Testis (tissue), 3 donors: ENCODE measurements around the gene IGSF9. TPM values are rescaled to one million over a fixed set of nuclear protein-coding genes. Genes with fewer than 3 reads are reported as not detected.
A peak's percentile ranks its signal among the peaks of the same experiment; 100 is the strongest.

Experiments used
- DNase-seq: peaks from one replicate; pipeline ENCODE4 v3.0.0-alpha.2; 2019
- H3K27ac ChIP-seq, 2 donors: fragments of 200-600 bp; sonication (generic); one replicate each; pipeline ENCODE4 v1.5.1; 2019
- H3K27me3 ChIP-seq: fragments of 200-600 bp; sonication (generic); one replicate; pipeline ENCODE4 v1.5.1; 2019
- H3K36me3 ChIP-seq: fragments of 200-600 bp; sonication (generic); one replicate; pipeline ENCODE4 v1.5.1; 2017; ENCODE audit warnings: low read depth; ENCODE audit errors: missing control alignments
- H3K4me1 ChIP-seq: fragments of 200-600 bp; sonication (generic); one replicate; pipeline ENCODE4 v1.5.1; 2019
- H3K4me3 ChIP-seq, 2 donors: fragments of 200-600 bp; sonication (generic); one replicate each; pipeline ENCODE4 v1.5.1; 2017 to 2019
- H3K9me3 ChIP-seq: fragments of 200-600 bp; sonication (generic); one replicate; pipeline ENCODE4 v1.5.1; 2017
- POLR2A ChIP-seq: fragments of 450-650 bp; IDR thresholded peaks from one replicate; pipeline ENCODE4 v1.6.1; 2017; ENCODE audit warnings: antibody characterized with exemption, mild to moderate bottlenecking, moderate library complexity
- whole genome bisulfite sequencing, 2 donors: methylation state at CpG; one replicate each; pipeline ENCODE4 v1.1.5; 2018; 5-methylcytosine and 5-hydroxymethylcytosine counted together
- intact Hi-C: fragments of 100-400 bp; cut with DNase I; formaldehyde crosslinking; loops from one replicate; pipeline ENCODE4 v1.15.1; 2023; ENCODE audit warnings: low total_unique reads
- polyA plus RNA-seq: library from polyadenylated mRNA; stranded (reverse); fragments of 350-450 nt; fragmentation: Illumina TruSeq; extraction: RNeasy Lipid Tissue Mini Kit (QIAGEN cat#74804); gene quantifications from one replicate; pipeline ENCODE4 v1.2.3, GENCODE V29; 2014; ENCODE audit warnings: low read depth, low replicate concordance; ENCODE audit not compliant: insufficient read depth
- total RNA-seq, 2 donors: library from RNA; depleted of rRNA; stranded (reverse); fragments of >200 nt; gene quantifications; one replicate each; pipeline ENCODE4 v1.2.3, GENCODE V29; 2016
- TF ChIP-seq, protein P1 (sequence below), 3 experiments: fragments of 450-650 bp in 2 of 3; fragments of 200-600 bp in 1 of 3; sonication (generic) in 1 of 3; IDR thresholded peaks; one replicate each; pipeline ENCODE4 v1.5.1; 2016 to 2019; ENCODE audit warnings: antibody characterized with exemption in 3 of 3, mild to moderate bottlenecking in 2 of 3, moderate library complexity in 1 of 3

IGSF9 gene
- total and polyA plus RNA-seq, 3 donors from 2014 or later, result 4.8 to 10.2 (median 7.9) TPM

DNA sequence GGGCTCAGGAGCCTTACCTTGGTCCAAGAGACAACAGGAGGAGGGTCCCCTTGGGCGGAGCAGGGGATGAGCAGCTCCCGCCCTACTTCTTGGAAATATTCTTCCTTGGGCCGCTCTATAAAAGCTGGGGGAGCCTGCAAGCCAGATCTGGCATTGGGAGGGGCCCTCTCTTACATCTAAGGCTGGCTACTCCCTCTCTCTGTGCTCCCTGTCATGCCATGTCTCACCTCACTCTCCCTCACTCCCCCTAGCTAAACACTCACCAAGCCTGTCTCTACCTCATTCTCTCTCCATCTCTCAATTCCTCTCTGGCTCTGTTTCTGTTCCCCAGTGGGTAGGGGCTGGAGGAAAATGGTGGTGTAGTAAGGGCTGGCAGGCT, 13.6 kb downstream of the IGSF9 start:
- H3K27ac ChIP-seq, result no peak overlapping the region
- H3K27me3 ChIP-seq, result no peaks in the 10 kb centered on the region
- H3K9me3 ChIP-seq, result no peaks in the 10 kb centered on the region
- intact Hi-C loops, result no loop called here
- no peak overlapping the region for H3K4me3 ChIP-seq
- DNase-seq, result no peak
- no peaks in the 10 kb centered on the region for H3K36me3 ChIP-seq
- 93 to 94% methylated on average over 3 of the region's 3 CpGs for WGBS, 2 donors
- no peak for TF ChIP-seq POLR2A
- TF ChIP-seq, protein P1, sequence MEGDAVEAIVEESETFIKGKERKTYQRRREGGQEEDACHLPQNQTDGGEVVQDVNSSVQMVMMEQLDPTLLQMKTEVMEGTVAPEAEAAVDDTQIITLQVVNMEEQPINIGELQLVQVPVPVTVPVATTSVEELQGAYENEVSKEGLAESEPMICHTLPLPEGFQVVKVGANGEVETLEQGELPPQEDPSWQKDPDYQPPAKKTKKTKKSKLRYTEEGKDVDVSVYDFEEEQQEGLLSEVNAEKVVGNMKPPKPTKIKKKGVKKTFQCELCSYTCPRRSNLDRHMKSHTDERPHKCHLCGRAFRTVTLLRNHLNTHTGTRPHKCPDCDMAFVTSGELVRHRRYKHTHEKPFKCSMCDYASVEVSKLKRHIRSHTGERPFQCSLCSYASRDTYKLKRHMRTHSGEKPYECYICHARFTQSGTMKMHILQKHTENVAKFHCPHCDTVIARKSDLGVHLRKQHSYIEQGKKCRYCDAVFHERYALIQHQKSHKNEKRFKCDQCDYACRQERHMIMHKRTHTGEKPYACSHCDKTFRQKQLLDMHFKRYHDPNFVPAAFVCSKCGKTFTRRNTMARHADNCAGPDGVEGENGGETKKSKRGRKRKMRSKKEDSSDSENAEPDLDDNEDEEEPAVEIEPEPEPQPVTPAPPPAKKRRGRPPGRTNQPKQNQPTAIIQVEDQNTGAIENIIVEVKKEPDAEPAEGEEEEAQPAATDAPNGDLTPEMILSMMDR (IDR thresholded peaks at IDR 0.05), result no peak
- H3K4me1 ChIP-seq, result peaks cover 3% of the 10 kb centered on the region

DNA sequence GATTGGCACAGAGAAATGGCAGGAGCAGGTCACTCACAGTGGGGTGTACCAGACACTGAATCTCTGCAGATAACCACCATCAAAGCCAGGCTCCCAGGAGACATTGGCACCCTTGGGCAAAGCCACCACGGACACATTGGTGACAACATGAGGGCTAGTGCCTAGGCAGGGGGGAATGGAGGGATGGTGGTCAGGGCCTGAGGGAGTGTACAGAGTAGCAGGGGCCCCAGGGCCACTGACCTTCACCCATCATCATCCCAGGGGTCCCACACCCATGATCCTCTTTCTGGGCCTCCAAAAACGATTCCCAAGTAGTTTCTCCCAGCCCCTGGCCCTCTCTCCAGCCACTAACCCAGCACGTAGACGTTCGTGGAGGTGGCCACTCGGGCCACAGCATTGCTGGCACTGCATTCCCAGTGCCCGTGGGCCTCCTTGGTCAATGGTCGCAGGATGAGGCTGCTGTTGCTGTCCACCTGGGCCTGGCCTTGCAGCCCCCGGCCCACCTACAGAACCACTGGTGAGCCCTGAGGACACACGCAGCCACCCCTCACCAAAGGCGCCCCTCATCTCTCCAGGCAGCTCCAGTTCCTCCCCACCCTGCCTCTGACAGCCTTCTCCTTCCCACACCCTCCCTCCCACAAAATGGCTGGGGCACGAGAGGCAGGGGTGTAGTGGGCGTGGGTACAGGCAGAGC, 14.2 kb downstream of the IGSF9 start:
- H3K27ac ChIP-seq, result no peak overlapping the region
- no peak overlapping the region for H3K4me3 ChIP-seq
- TF ChIP-seq, protein P1 (IDR thresholded peaks at IDR 0.05), result no peak
- no peak for TF ChIP-seq POLR2A
- intact Hi-C loops, result no loop called here
- WGBS, 2 donors, result 87 to 93% methylated on average over 11 to 13 of the region's 13 CpGs
- H3K27me3 ChIP-seq, result no peaks in the 10 kb centered on the region
- no peaks in the 10 kb centered on the region for H3K36me3 ChIP-seq
- H3K9me3 ChIP-seq, result no peaks in the 10 kb centered on the region
- H3K4me1 ChIP-seq, result peaks cover 2% of the 10 kb centered on the region
- no peak for DNase-seq

DNA sequence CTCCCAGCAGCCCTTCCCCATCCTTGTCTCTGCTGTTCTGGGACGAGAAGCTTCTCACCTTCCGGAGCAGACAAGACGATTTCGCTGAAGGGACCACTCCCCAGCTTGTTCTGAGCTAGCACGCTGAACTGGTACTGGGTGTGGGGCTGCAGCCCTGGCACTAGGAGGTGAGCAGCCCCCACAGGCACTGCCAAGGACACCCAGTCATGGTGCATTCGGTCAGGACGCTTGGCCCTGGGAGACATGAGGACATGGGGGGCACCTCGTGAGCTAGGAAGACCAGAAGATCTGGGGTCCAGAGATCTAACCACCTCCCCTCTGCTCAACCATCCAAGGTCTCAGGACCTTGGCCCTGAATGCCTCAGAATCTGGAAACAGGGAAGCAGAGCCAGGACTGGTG, 14.8 kb downstream of the IGSF9 start:
- Histone ChIP-seq H3K27me3 (no peaks in the 10 kb centered on the region), H3K27ac (no peak overlapping the region), H3K4me1 (peaks cover 7% of the 10 kb centered on the region), H3K9me3 (no peaks in the 10 kb centered on the region), H3K36me3 (no peaks in the 10 kb centered on the region), H3K4me3 (no peak overlapping the region)
- WGBS, 2 donors, result 71 to 79% methylated on average over 5 to 8 of the region's 8 CpGs
- intact Hi-C loops, result no loop called here
- DNase-seq, result no peak
- TF ChIP-seq POLR2A, result no peak
- TF ChIP-seq, protein P1 (IDR thresholded peaks at IDR 0.05), result no peak

- 68 to 83% methylated on average over 4 to 10 of the region's 11 CpGs for WGBS, 2 donors
- no peak for TF ChIP-seq POLR2A
- TF ChIP-seq, protein P1 (IDR thresholded peaks at IDR 0.05), result no peak
- Histone ChIP-seq H3K4me1 (peaks cover 7% of the 10 kb centered on the region), H3K27ac (no peak overlapping the region), H3K4me3 (peak overlapping the region; percentile 4 to 55), H3K9me3 (no peaks in the 10 kb centered on the region), H3K36me3 (no peaks in the 10 kb centered on the region), H3K27me3 (no peaks in the 10 kb centered on the region)
- intact Hi-C loops, result no loop called here
- DNase-seq, result no peak
Measured at GRCh38 chr1:159930216-159930615, 15.2 kb downstream of the IGSF9 start.
